IMR-90 (cell line): ENCODE measurements around the gene EHMT1. TPM values are rescaled to one million over a fixed set of nuclear protein-coding genes. Genes with fewer than 3 reads are reported as not detected.

ENCODE experiments used
- ATAC-seq: fragments of 200-7000 bp; cut with Tn5 transposase; 2 replicates; pipeline ENCODE4 v1.9.1; 2020; ENCODE audit warnings: low read depth, mild to moderate bottlenecking, moderate library complexity
- BruUV-seq: library from RNA; stranded (reverse); fragments of 400-500 nt; replicated peaks from 2 replicates; lab custom pipeline; 2021; lab: Mats Ljungman, UMichigan
- CTCF ChIA-PET: fragments of 300-600 bp; formaldehyde crosslinking; extraction: SDS; loops from one replicate; lab custom pipeline; 2021; ENCODE audit warnings: antibody characterized with exemption; lab: Yijun Ruan, JAX
- POLR2A ChIA-PET: fragments of 300-600 bp; sonication (Branson Sonifier 250); formaldehyde crosslinking; loops from one replicate; lab custom pipeline; 2022; ENCODE audit warnings: antibody characterized with exemption; ENCODE audit not compliant: unreplicated experiment; lab: Charles Lee
- DNase-seq: peaks from one replicate; pipeline ENCODE4 v3.0.0; 2013
- H2AFZ ChIP-seq: replicated peaks from 2 replicates; pipeline ENCODE3; 2013; ENCODE audit warnings: low read length, mild to moderate bottlenecking; ENCODE audit not compliant: poor library complexity
- H2AK5ac ChIP-seq: 2 replicates; pipeline ENCODE4 v1.6.1; 2013; ENCODE audit warnings: low read depth, low read length, inconsistent platforms
- H2AK9ac ChIP-seq: replicated peaks from 2 replicates; pipeline ENCODE3; 2013; ENCODE audit warnings: mild to moderate bottlenecking, low read depth, low read length, moderate library complexity; ENCODE audit not compliant: poor library complexity
- H2BK120ac ChIP-seq: 2 replicates; pipeline ENCODE4 v1.6.1; 2013; ENCODE audit warnings: low read depth, low read length, inconsistent platforms
- H2BK15ac ChIP-seq: 3 replicates; pipeline ENCODE4 v1.6.1; 2013; ENCODE audit warnings: low read depth, low read length, inconsistent platforms
- H2BK20ac ChIP-seq: 2 replicates; pipeline ENCODE4 v1.6.1; 2013; ENCODE audit warnings: low read depth, mild to moderate bottlenecking, inconsistent platforms, low read length, moderate library complexity
- H2BK5ac ChIP-seq: 2 replicates; pipeline ENCODE4 v1.6.1; 2013; ENCODE audit warnings: mild to moderate bottlenecking, low read depth, low read length, inconsistent platforms; ENCODE audit not compliant: poor library complexity, severe bottlenecking
- H3K14ac ChIP-seq: replicated peaks from 2 replicates; pipeline ENCODE4 v1.6.1; 2013; ENCODE audit warnings: low read depth, low read length, inconsistent platforms
- H3K18ac ChIP-seq: 2 replicates; pipeline ENCODE4 v1.6.1; 2013; ENCODE audit warnings: low read depth, low read length, control low read depth
- H3K23ac ChIP-seq: 2 replicates; pipeline ENCODE4 v1.6.1; 2013; ENCODE audit warnings: low read depth, low read length, inconsistent platforms
- H3K27ac ChIP-seq: 2 replicates; pipeline ENCODE4 v1.5.1; 2013; ENCODE audit warnings: mild to moderate bottlenecking, control low read depth, low read length; ENCODE audit not compliant: insufficient read depth
- H3K27me3 ChIP-seq: 2 replicates; pipeline ENCODE4 v1.6.1; 2013; ENCODE audit warnings: low read length; ENCODE audit not compliant: control insufficient read depth, insufficient read depth
- H3K36me3 ChIP-seq: 2 replicates; pipeline ENCODE4 v1.6.1; 2013; ENCODE audit warnings: low read length, mixed read lengths; ENCODE audit not compliant: control insufficient read depth, insufficient read depth
- H3K4ac ChIP-seq: 2 replicates; pipeline ENCODE4 v1.6.1; 2013; ENCODE audit warnings: low read depth, low read length, inconsistent platforms
- H3K4me1 ChIP-seq: 2 replicates; pipeline ENCODE4 v1.6.1; 2013; ENCODE audit warnings: low read length, mixed read lengths; ENCODE audit not compliant: control insufficient read depth, insufficient read depth
- H3K4me2 ChIP-seq: 2 replicates; pipeline ENCODE4 v1.6.1; 2013; ENCODE audit warnings: low read depth, mild to moderate bottlenecking, control low read depth, low read length, moderate library complexity
- H3K4me3 ChIP-seq: 2 replicates; pipeline ENCODE4 v1.5.1; 2013; ENCODE audit warnings: low read depth, mild to moderate bottlenecking, control low read depth, low read length, moderate library complexity; ENCODE audit not compliant: insufficient read depth
- H3K56ac ChIP-seq: 2 replicates; pipeline ENCODE4 v1.6.1; 2013; ENCODE audit warnings: low read length, inconsistent platforms; ENCODE audit not compliant: insufficient read depth; ENCODE audit errors: extremely low read depth
- H3K79me1 ChIP-seq, 2 experiments: 2 replicates each; pipeline ENCODE4 v1.6.1; 2013; ENCODE audit warnings: low read length in 2 of 2, inconsistent platforms in 1 of 2, low read depth in 1 of 2
- H3K9ac ChIP-seq: 2 replicates; pipeline ENCODE4 v1.6.1; 2013; ENCODE audit warnings: low read depth, low read length, control low read depth
- H3K9me1 ChIP-seq: 2 replicates; pipeline ENCODE4 v1.6.1; 2013; ENCODE audit warnings: low read length, inconsistent platforms; ENCODE audit not compliant: insufficient read depth
- H3K9me3 ChIP-seq: 2 replicates; pipeline ENCODE4 v1.6.1; 2013; ENCODE audit warnings: low read length; ENCODE audit not compliant: control insufficient read depth, insufficient read depth
- H4K20me1 ChIP-seq: 2 replicates; pipeline ENCODE4 v1.6.1; 2013; ENCODE audit warnings: low read length, inconsistent platforms; ENCODE audit not compliant: insufficient read depth
- H4K5ac ChIP-seq: 2 replicates; pipeline ENCODE4 v1.6.1; 2013; ENCODE audit warnings: mild to moderate bottlenecking, low read depth, low read length, control low read depth
- H4K8ac ChIP-seq, 2 experiments: 2 replicates each; pipeline ENCODE4 v1.6.1; 2013; ENCODE audit warnings: low read depth in 2 of 2, low read length in 2 of 2, control low read depth in 1 of 2, inconsistent platforms in 1 of 2
- H4K91ac ChIP-seq: 2 replicates; pipeline ENCODE4 v1.6.1; 2013; ENCODE audit warnings: low read depth, low read length, inconsistent platforms; ENCODE audit not compliant: insufficient read depth
- CHD1 ChIP-seq: IDR thresholded peaks from 2 replicates; pipeline ENCODE4 v1.6.1; 2012; ENCODE audit warnings: low read depth, low read length, improper control_type of control experiment
- ELK1 ChIP-seq: fragments of 150-350 bp; IDR thresholded peaks from 2 replicates; pipeline ENCODE4 v1.6.1; 2016; ENCODE audit warnings: low read depth, mild to moderate bottlenecking, low read length, moderate library complexity, borderline replicate concordance
- FOS ChIP-seq: fragments of 150-350 bp; IDR thresholded peaks from 2 replicates; pipeline ENCODE4 v1.6.1; 2016; ENCODE audit warnings: low read depth, low read length
- MAFK ChIP-seq: IDR thresholded peaks from 2 replicates; pipeline ENCODE4 v1.6.1; 2012; ENCODE audit warnings: low read depth, low read length, improper control_type of control experiment
- MAZ ChIP-seq: IDR thresholded peaks from 2 replicates; pipeline ENCODE4 v1.6.1; 2012; ENCODE audit warnings: low read depth, mild to moderate bottlenecking, low read length, improper control_type of control experiment, moderate library complexity, borderline replicate concordance
- MXI1 ChIP-seq: IDR thresholded peaks from 2 replicates; pipeline ENCODE4 v1.6.1; 2012; ENCODE audit warnings: low read depth, mild to moderate bottlenecking, low read length, moderate library complexity, borderline replicate concordance
- RAD21 ChIP-seq: IDR thresholded peaks from 2 replicates; pipeline ENCODE4 v1.6.1; 2012; ENCODE audit warnings: low read length, improper control_type of control experiment
- RCOR1 ChIP-seq: IDR thresholded peaks from 2 replicates; pipeline ENCODE4 v1.6.1; 2012; ENCODE audit warnings: mild to moderate bottlenecking, low read length, improper control_type of control experiment; ENCODE audit not compliant: insufficient replicate concordance
- SMC3 ChIP-seq: fragments of 150-350 bp; IDR thresholded peaks from 2 replicates; pipeline ENCODE4 v1.6.1; 2016; ENCODE audit warnings: low read depth, mild to moderate bottlenecking, antibody characterized with exemption, low read length, moderate library complexity
- WGBS, 2 experiments: methylation state at CpG; one replicate each; pipeline versions ENCODE4 v1.1.5 to v1.1.7; 2013; ENCODE audit warnings: missing lambda C conversion rate in 2 of 2; ENCODE audit not compliant: insufficient read length in 1 of 2; ENCODE audit errors: extremely low coverage in 2 of 2; 5-methylcytosine and 5-hydroxymethylcytosine counted together
- dilution Hi-C: fragments of 300-500 bp; cut with HindIII; formaldehyde crosslinking; loops from one replicate; pipeline ENCODE4 v1.14.3; 2018; ENCODE audit warnings: low sequenced_read_pairs; ENCODE audit not compliant: unreplicated experiment
- in situ Hi-C: fragments of 300-500 bp; cut with MboI; formaldehyde crosslinking; loops from 3 replicates; pipeline ENCODE4 v1.14.3; 2019; ENCODE audit warnings: low sequenced_read_pairs, inconsistent platforms, mixed read lengths
- intact Hi-C: fragments of 100-400 bp; cut with micrococcal nuclease; formaldehyde crosslinking; loops from 2 replicates; pipeline ENCODE4 v1.10.0; 2022
- polyA plus RNA-seq, 3 experiments: library from polyadenylated mRNA; depleted of rRNA; stranded (reverse); fragments of >200 nt; gene quantifications; 2 replicates each; pipeline ENCODE4 v1.2.3, GENCODE V29; 2012; ENCODE audit warnings: low replicate concordance in 1 of 3
- total RNA-seq: library from RNA; depleted of rRNA; stranded (reverse); fragments of >200 nt; gene quantifications from 2 replicates; pipeline ENCODE4 v1.2.3, GENCODE V29; 2012

Gene EHMT1
- total and polyA plus RNA-seq, 2 of the 4 experiments (the other 2 are of a cell fraction): 32.8 to 35.1 TPM

GRCh38 chr9:137799630-137799983 is 180.8 kb downstream of the EHMT1 start:
- H3K23ac ChIP-seq: no peak overlapping the region
- POLR2A ChIA-PET: no interaction called here
- no peak overlapping the region for H4K8ac ChIP-seq
- H3K27me3 ChIP-seq: no peaks in the 10 kb centered on the region
- H3K9me1 ChIP-seq: no peaks in the 10 kb centered on the region; the same call in 1 of the 2 replicates
- no peak for ATAC-seq
- H2AK5ac ChIP-seq: no peak overlapping the region
- H2AK9ac ChIP-seq: no peak overlapping the region
- no peak overlapping the region for H3K4me3 ChIP-seq
- no peak overlapping the region for H3K4ac ChIP-seq
- H3K4me2 ChIP-seq: no peak overlapping the region
- H2BK120ac ChIP-seq: no peak overlapping the region
- no peak overlapping the region for H2BK20ac ChIP-seq
- no peak overlapping the region for H3K14ac ChIP-seq
- BruUV-seq: no TSS peak
- H3K27ac ChIP-seq: no peak overlapping the region
- CTCF ChIA-PET: no interaction called here
- no peaks in the 10 kb centered on the region for H3K9me3 ChIP-seq
- intact Hi-C loops (no loop called here), dilution Hi-C loops (no loop called here), in situ Hi-C loops (no loop called here)
- H2BK5ac ChIP-seq: no peak overlapping the region
- no peaks in the 10 kb centered on the region for H3K4me1 ChIP-seq
- peaks cover under 1 to 11% of the 10 kb centered on the region in 2 experiments for H3K79me1 ChIP-seq
- H2BK15ac ChIP-seq: no peak overlapping the region
- no peak overlapping the region for H4K5ac ChIP-seq
- H4K20me1 ChIP-seq: no peaks in the 10 kb centered on the region
- DNase-seq: no peak
- H3K18ac ChIP-seq: no peak overlapping the region
- H3K36me3 ChIP-seq: peaks cover 72% of the 10 kb centered on the region
- H3K9ac ChIP-seq: no peak overlapping the region
- H2AFZ ChIP-seq: no peak overlapping the region
- TF ChIP-seq MAFK: no peak
- no peak for TF ChIP-seq ELK1
- no peak for TF ChIP-seq RCOR1
- no peak for TF ChIP-seq MXI1
- no peak for TF ChIP-seq CHD1
- TF ChIP-seq SMC3: no peak
- TF ChIP-seq FOS: no peak
- TF ChIP-seq RAD21: no peak
- TF ChIP-seq MAZ: no peak
- WGBS, 2 experiments: 98% methylated on average over 8 of the region's 12 CpGs; no CpG with 5 or more reads in 1 of the 2 experiments
- H3K56ac ChIP-seq: no peak overlapping the region
- no peak overlapping the region for H4K91ac ChIP-seq
